ENCODE results near the gene ARL8B. TPM values are rescaled to one million over a fixed set of nuclear protein-coding genes. Genes with fewer than 3 reads are reported as not detected.

The ARL8B gene
- total RNA-seq, 1 donor from 2014 or later = 69.2 TPM

DNA sequence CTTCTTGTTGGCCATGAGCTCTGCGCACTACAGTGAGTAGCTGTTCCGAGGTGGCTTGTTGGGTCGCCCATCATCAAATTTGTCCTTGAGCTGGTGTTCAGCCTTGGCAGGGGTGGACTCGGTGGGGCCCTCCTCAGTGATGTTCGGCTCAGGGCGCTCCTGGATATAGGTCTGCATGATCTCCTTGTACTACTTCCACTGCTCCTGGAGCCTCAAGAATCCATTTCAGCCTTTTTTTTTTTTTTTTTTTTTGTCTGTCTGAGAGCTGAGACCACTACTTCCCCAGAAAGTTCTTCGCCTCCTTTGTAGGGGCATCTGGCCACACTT lies 39.3 kb upstream of the ARL8B start:
- Histone ChIP-seq H3K4me3 (ENCODE audit: low read depth, low read length) (no peak overlapping the region), H3K36me3 (ENCODE audit: control insufficient read depth, insufficient read depth, low read length) (no peaks in the 10 kb centered on the region), H3K27me3 (ENCODE audit: control insufficient read depth, insufficient read depth, low read length) (no peaks in the 10 kb centered on the region)
- TF ChIP-seq, protein P1, sequence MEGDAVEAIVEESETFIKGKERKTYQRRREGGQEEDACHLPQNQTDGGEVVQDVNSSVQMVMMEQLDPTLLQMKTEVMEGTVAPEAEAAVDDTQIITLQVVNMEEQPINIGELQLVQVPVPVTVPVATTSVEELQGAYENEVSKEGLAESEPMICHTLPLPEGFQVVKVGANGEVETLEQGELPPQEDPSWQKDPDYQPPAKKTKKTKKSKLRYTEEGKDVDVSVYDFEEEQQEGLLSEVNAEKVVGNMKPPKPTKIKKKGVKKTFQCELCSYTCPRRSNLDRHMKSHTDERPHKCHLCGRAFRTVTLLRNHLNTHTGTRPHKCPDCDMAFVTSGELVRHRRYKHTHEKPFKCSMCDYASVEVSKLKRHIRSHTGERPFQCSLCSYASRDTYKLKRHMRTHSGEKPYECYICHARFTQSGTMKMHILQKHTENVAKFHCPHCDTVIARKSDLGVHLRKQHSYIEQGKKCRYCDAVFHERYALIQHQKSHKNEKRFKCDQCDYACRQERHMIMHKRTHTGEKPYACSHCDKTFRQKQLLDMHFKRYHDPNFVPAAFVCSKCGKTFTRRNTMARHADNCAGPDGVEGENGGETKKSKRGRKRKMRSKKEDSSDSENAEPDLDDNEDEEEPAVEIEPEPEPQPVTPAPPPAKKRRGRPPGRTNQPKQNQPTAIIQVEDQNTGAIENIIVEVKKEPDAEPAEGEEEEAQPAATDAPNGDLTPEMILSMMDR (IDR thresholded peaks at IDR 0.05; ENCODE audit: insufficient read depth, low read length, poor library complexity, severe bottlenecking) = no peak
- DNase-seq (ENCODE audit: low read depth) = no peak

GRCh38 chr3:5084224-5084623 lies 37.9 kb upstream of the ARL8B start:
- Histone ChIP-seq H3K4me3 (ENCODE audit: low read depth, low read length) (no peak overlapping the region), H3K27me3 (ENCODE audit: control insufficient read depth, insufficient read depth, low read length) (no peaks in the 10 kb centered on the region), H3K36me3 (ENCODE audit: control insufficient read depth, insufficient read depth, low read length) (no peaks in the 10 kb centered on the region)
- TF ChIP-seq, protein P1 (IDR thresholded peaks at IDR 0.05; ENCODE audit: insufficient read depth, low read length, poor library complexity, severe bottlenecking) = no peak
- no peak for DNase-seq (ENCODE audit: low read depth)

GRCh38 chr3:5086708-5087107 lies 35.4 kb upstream of the ARL8B start:
- no peaks in the 10 kb centered on the region for H3K36me3 ChIP-seq (ENCODE audit: control insufficient read depth, insufficient read depth, low read length)
- TF ChIP-seq, protein P1 (IDR thresholded peaks at IDR 0.05; ENCODE audit: insufficient read depth, low read length, poor library complexity, severe bottlenecking) = no peak
- DNase-seq (ENCODE audit: low read depth) = no peak

DNA sequence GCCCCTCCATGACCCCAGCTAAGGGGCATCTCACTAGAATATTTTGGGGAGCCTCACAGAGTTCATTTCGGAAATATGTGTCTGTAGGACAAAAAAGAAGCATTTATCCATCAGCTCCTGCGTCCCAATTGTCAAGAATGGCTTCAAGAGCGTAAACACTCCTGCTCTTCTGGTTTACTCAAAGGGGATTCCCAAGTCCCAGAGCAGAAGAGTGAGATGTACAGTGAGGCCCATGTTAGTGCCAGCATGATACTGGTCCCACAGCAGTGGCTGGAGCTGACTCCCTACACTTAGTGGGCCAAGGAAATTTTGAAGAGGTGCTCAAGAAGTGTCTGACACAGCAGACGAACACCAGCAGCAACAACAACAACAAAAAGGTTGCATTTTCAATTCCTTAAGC lies 34.9 kb upstream of the ARL8B start:
- no peak for DNase-seq (ENCODE audit: low read depth)
- no peaks in the 10 kb centered on the region for H3K36me3 ChIP-seq (ENCODE audit: control insufficient read depth, insufficient read depth, low read length)
- H3K4me3 ChIP-seq (ENCODE audit: low read depth, low read length) = no peak overlapping the region
- TF ChIP-seq, protein P1 (IDR thresholded peaks at IDR 0.05; ENCODE audit: insufficient read depth, low read length, poor library complexity, severe bottlenecking) = no peak
- H3K27me3 ChIP-seq (ENCODE audit: control insufficient read depth, insufficient read depth, low read length) = no peaks in the 10 kb centered on the region

More at GRCh38 chr3:5086708-5087107, 35.4 kb upstream of the ARL8B start:
- Histone ChIP-seq H3K27me3 (ENCODE audit: control insufficient read depth, insufficient read depth, low read length) (no peaks in the 10 kb centered on the region), H3K4me3 (ENCODE audit: low read depth, low read length) (no peak overlapping the region)

DNA sequence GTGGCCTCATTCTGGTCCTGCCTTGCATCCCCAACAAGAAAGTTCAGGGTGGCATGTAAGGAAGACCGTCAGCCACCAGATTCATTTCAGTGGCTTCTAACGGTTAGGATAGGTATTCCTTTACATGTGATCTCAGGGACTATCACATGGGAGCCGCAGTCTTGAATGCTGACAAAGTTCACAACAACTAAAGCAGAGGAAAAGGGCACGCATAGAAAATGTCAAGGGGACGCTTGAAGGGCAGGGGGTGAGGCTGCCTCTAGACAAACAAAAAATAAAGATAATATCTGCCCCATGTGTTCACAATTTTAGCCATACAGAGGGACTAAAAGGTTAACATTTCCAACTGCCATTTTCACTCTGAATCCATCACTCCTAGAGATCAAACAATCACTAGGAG lies 31.9 kb upstream of the ARL8B start:
- Histone ChIP-seq H3K4me3 (ENCODE audit: low read depth, low read length) (no peak overlapping the region), H3K36me3 (ENCODE audit: control insufficient read depth, insufficient read depth, low read length) (no peaks in the 10 kb centered on the region), H3K27me3 (ENCODE audit: control insufficient read depth, insufficient read depth, low read length) (no peaks in the 10 kb centered on the region)
- DNase-seq (ENCODE audit: low read depth) = no peak
- TF ChIP-seq, protein P1 (IDR thresholded peaks at IDR 0.05; ENCODE audit: insufficient read depth, low read length, poor library complexity, severe bottlenecking) = no peak

- TF ChIP-seq, protein P1 (IDR thresholded peaks at IDR 0.05; ENCODE audit: insufficient read depth, low read length, poor library complexity, severe bottlenecking) = no peak
- Histone ChIP-seq H3K36me3 (ENCODE audit: control insufficient read depth, insufficient read depth, low read length) (no peaks in the 10 kb centered on the region), H3K4me3 (ENCODE audit: low read depth, low read length) (no peak overlapping the region), H3K27me3 (ENCODE audit: control insufficient read depth, insufficient read depth, low read length) (no peaks in the 10 kb centered on the region)
- no peak for DNase-seq (ENCODE audit: low read depth)
Measured at GRCh38 chr3:5092018-5092417, 30.1 kb upstream of the ARL8B start.
